ENCODE measurements around the gene DLD.
"Not testable (repeated sequence)": the region's sequence is repeated elsewhere in the genome, so short reads cannot be mapped to it uniquely, and the experiment has no call there.

The DLD gene

GRCh38 chr7:107890962-107891635, at the start of gene DLD:
Gene DLD (plus strand): TSS chr7:107891183. CDS start chr7:107891251, 68 bp downstream.
- peak; percentile 58 for DNase-seq (ENCODE audit: extremely low read depth, low read depth)
- TF ChIP-seq, protein P1, sequence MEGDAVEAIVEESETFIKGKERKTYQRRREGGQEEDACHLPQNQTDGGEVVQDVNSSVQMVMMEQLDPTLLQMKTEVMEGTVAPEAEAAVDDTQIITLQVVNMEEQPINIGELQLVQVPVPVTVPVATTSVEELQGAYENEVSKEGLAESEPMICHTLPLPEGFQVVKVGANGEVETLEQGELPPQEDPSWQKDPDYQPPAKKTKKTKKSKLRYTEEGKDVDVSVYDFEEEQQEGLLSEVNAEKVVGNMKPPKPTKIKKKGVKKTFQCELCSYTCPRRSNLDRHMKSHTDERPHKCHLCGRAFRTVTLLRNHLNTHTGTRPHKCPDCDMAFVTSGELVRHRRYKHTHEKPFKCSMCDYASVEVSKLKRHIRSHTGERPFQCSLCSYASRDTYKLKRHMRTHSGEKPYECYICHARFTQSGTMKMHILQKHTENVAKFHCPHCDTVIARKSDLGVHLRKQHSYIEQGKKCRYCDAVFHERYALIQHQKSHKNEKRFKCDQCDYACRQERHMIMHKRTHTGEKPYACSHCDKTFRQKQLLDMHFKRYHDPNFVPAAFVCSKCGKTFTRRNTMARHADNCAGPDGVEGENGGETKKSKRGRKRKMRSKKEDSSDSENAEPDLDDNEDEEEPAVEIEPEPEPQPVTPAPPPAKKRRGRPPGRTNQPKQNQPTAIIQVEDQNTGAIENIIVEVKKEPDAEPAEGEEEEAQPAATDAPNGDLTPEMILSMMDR (IDR thresholded peaks at IDR 0.05; ENCODE audit: low read depth, low read length) = no peak

GRCh38 chr7:107842213-107842612, 48.8 kb upstream of the DLD start:
- no peak for DNase-seq (ENCODE audit: extremely low read depth, low read depth)
- TF ChIP-seq, protein P1 (IDR thresholded peaks at IDR 0.05; ENCODE audit: low read depth, low read length) = no peak

DNA sequence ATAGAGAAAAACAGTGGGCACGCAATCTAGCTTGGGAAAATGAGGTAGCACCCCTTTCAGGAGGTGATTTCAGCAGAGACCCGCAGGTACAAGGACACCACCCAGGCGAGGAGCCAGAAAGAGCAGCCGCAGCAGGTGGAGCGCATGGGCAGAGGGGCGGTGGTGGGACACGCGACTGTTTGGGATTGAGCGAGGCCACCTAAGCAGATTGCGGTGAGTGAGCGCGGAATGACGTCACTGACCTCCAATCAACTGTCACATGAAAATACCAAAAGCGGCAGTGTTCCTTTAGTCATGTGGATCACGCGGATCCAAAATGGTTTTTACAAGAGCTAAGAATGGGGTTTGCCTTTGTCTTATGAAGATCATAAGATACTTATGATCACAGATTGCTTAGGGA, 47.8 kb upstream of the DLD start:
- DNase-seq (ENCODE audit: extremely low read depth, low read depth) = no peak

DNA sequence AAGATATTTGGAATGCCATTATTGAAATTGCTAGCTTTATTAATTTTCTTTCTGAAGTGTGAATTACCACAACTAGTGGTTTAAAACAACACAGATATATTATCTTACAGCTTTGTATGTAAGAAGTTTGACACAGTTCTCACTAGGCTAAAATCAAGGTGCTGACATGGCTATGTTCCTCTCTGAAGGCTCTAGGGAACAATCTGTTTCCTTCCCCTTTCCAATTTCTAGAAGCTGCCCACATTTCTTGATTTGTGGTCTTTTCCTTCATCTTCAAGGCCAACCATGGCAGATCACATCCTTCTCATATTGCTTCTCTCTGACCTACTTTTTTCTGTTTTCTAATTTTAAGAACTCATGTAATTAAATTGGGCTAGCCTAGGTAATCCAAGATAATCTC, 44.7 kb upstream of the DLD start:
- no peak for DNase-seq (ENCODE audit: extremely low read depth, low read depth)
- TF ChIP-seq, protein P1 (IDR thresholded peaks at IDR 0.05; ENCODE audit: low read depth, low read length) = no peak

More for the DNA sequence above, 47.8 kb upstream of the DLD start:
- TF ChIP-seq, protein P1 (IDR thresholded peaks at IDR 0.05; ENCODE audit: low read depth, low read length) = no peak

- TF ChIP-seq, protein P1 (IDR thresholded peaks at IDR 0.05; ENCODE audit: low read depth, low read length) = no peak
- DNase-seq (ENCODE audit: extremely low read depth, low read depth) = no peak
Observed at GRCh38 chr7:107847168-107847835, 43.7 kb upstream of the DLD start.

GRCh38 chr7:107847836-107848175, 43.2 kb upstream of the DLD start:
- not testable (repeated sequence) for DNase-seq (ENCODE audit: extremely low read depth, low read depth)

DNA sequence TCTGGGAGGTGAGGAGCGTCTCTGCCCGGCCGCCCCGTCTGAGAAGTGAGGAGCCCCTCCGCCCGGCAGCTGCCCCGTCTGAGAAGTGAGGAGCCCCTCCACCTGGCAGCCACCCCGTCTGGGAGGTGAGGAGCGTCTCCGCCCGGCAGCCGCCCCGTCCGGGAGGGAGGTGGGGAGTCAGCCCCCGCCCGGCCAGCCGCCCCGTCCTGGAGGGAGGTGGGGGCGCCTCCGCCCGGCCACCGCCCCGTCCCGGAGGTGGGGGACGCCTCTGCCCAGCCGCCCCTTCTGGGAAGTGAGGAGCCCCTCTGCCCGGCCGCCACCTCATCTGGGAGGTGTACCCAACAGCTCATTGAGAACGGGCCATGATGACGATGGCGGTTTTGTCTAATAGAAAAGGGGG, 42.8 kb upstream of the DLD start:
- DNase-seq (ENCODE audit: extremely low read depth, low read depth) = not testable (repeated sequence)

DNA sequence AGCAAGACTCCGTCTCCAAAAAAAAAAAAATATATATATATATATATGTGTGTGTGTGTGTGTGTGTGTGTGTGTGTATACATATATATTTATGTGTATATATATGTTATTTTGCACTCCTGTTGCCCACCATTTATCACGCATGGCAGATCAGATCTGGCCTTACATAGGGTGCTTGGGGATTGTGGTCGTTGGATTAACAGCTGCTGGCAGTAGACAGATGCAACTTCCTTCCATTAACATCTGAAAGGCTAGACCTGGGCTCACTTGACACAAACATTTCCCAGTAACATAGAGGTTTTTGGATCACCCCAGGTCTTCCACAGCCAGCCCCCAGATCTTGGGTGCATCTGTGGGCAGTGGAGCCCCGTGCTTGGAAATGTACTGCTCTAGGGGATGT, 40.8 kb upstream of the DLD start:
- TF ChIP-seq, protein P1 (IDR thresholded peaks at IDR 0.05; ENCODE audit: low read depth, low read length) = no peak
- DNase-seq (ENCODE audit: extremely low read depth, low read depth) = no peak

Data from AG09319 (cell line).